Colonic mucosa (tissue), 4 donors: ENCODE results near the gene GAMT. TPM values are rescaled to one million over a fixed set of nuclear protein-coding genes. Genes with fewer than 3 reads are reported as not detected.

Experiments used
- DNase-seq: peaks from one replicate; pipeline ENCODE4 v3.0.0-alpha.2; 2020
- H3K27ac ChIP-seq: fragments of 200-600 bp; one replicate; pipeline ENCODE4 v1.8.0; 2021
- H3K27me3 ChIP-seq: fragments of 200-600 bp; one replicate; pipeline ENCODE4 v1.8.0; 2021
- H3K36me3 ChIP-seq: fragments of 200-600 bp; one replicate; pipeline ENCODE4 v1.8.0; 2021
- H3K4me1 ChIP-seq: fragments of 200-600 bp; one replicate; pipeline ENCODE4 v1.8.0; 2021; ENCODE audit warnings: mild to moderate bottlenecking
- H3K4me3 ChIP-seq: fragments of 200-600 bp; one replicate; pipeline ENCODE4 v1.8.0; 2021
- H3K9ac ChIP-seq, 2 donors: one replicate each; pipeline ENCODE4 v1.7.0; 2013; ENCODE audit warnings: control low read depth in 2 of 2, low read depth in 2 of 2, low read length in 2 of 2
- H3K9me3 ChIP-seq: fragments of 200-600 bp; one replicate; pipeline ENCODE4 v1.8.0; 2021
- intact Hi-C: fragments of 100-400 bp; cut with DNase I; formaldehyde crosslinking; loops from one replicate; pipeline ENCODE4 v1.14.1; 2022
- total RNA-seq, 2 donors: library from RNA; stranded (reverse); fragmentation: NEBNext Ultra II Directional in 1 of 2; extraction: Animal tissue kit (Norgen Biotek cat#: 25700) in 1 of 2; gene quantifications; one replicate each; pipeline ENCODE4 v1.2.1, GENCODE V29; 2021
- TF ChIP-seq, protein P1 (sequence below): fragments of 200-600 bp; IDR thresholded peaks from one replicate; pipeline ENCODE4 v1.8.0; 2022; ENCODE audit warnings: antibody characterized with exemption, mild to moderate bottlenecking
- donor health status: healthy.
- donor health status: DM: no; HTN: no; CAD: no.
- donor health status: DM: no; HTN: no; CAD: no.

GAMT gene
- total RNA-seq, 2 donors from 2014 or later: 3.3 to 3.7 TPM

DNA sequence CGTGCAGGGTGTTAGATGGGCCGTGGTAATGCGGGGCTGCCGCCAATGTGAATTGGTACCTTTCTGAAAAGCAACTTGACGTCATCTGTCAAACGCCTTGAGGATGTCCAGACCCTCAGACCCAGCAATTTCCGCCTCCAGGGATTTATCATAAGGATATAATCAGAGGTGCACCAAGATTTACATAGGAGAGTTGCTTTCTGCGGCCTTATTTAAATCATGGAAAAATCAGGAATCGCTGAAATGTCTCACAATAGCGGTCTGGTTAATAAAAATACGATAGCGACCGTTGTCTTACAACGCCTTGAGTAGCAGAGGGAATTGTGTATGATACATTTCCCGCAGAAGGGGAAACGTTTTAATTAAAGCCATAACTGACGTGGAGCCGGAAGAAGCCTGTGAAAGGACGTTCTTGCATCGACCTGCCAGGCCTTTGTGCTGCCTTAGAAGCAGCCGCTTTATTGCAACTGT, 49.9 kb downstream of the GAMT start:
- Histone ChIP-seq H3K27ac (no peak overlapping the region), H3K27me3 (no peaks in the 10 kb centered on the region), H3K4me1 (no peaks in the 10 kb centered on the region), H3K9ac (no peak overlapping the region), H3K9me3 (no peaks in the 10 kb centered on the region), H3K4me3 (no peak overlapping the region), H3K36me3 (no peaks in the 10 kb centered on the region)
- intact Hi-C loops: no loop called here
- DNase-seq: no peak
- TF ChIP-seq, protein P1, sequence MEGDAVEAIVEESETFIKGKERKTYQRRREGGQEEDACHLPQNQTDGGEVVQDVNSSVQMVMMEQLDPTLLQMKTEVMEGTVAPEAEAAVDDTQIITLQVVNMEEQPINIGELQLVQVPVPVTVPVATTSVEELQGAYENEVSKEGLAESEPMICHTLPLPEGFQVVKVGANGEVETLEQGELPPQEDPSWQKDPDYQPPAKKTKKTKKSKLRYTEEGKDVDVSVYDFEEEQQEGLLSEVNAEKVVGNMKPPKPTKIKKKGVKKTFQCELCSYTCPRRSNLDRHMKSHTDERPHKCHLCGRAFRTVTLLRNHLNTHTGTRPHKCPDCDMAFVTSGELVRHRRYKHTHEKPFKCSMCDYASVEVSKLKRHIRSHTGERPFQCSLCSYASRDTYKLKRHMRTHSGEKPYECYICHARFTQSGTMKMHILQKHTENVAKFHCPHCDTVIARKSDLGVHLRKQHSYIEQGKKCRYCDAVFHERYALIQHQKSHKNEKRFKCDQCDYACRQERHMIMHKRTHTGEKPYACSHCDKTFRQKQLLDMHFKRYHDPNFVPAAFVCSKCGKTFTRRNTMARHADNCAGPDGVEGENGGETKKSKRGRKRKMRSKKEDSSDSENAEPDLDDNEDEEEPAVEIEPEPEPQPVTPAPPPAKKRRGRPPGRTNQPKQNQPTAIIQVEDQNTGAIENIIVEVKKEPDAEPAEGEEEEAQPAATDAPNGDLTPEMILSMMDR: no peak

DNA sequence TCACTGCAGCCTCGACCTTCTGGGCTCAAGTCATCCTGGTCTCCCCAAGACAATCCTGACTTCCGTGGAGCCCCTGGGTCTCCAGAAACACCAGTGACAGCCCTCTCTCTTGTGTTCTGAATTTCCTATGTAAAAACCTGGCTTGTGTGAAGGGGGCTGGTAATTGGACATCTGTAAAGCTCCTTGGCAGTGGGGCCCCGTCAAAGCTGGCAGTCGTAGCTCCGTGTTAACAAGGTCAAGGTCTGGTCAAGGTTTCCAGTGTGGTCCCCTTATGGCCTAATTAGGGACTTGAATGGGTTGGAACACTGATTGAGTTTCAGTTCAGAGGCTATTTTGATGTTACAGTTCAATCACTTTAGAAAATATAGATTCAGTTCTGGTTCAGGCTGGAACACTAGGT, 50.5 kb downstream of the GAMT start:
- no peaks in the 10 kb centered on the region for H3K4me1 ChIP-seq
- no peaks in the 10 kb centered on the region for H3K27me3 ChIP-seq
- no peak overlapping the region for H3K9ac ChIP-seq
- intact Hi-C loops: no loop called here
- H3K36me3 ChIP-seq: no peaks in the 10 kb centered on the region
- no peak overlapping the region for H3K4me3 ChIP-seq
- no peaks in the 10 kb centered on the region for H3K9me3 ChIP-seq
- TF ChIP-seq, protein P1: no peak
- H3K27ac ChIP-seq: no peak overlapping the region
- no peak for DNase-seq

DNA sequence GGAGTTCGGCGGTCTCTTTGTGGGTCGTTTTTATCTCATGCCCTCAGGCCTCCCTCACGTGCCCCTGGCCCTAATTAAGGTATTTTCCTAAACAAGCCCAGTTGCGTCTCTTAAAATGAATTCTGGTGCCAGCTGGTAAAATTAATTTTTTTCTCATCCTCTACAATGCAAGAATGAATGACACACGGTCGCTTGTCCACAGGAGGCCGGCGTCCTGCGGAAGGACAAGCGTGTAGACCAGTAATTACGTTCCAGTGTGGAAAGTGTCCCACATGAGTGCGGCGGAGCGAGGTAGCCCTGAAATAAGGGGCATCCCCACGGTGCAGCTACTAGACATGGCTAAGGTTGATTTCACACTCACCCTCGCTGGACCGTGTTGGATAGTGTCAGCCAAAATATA, 52.1 kb downstream of the GAMT start:
- intact Hi-C loops: no loop called here
- TF ChIP-seq, protein P1: no peak
- no peaks in the 10 kb centered on the region for H3K36me3 ChIP-seq
- no peak overlapping the region for H3K4me3 ChIP-seq
- no peaks in the 10 kb centered on the region for H3K4me1 ChIP-seq
- no peaks in the 10 kb centered on the region for H3K9me3 ChIP-seq
- DNase-seq: no peak
- H3K9ac ChIP-seq: no peak overlapping the region
- no peaks in the 10 kb centered on the region for H3K27me3 ChIP-seq
- no peak overlapping the region for H3K27ac ChIP-seq

Other genes starting within 250 kb of the GAMT start
- gene SBNO2, start 227.3 kb downstream of the GAMT start, total RNA-seq: 10 to 100 TPM; 65.5 to 77.1 TPM
- 100 to 1,000 TPM in 1 of 2 donors, 10 to 100 TPM in 1; 76.3 to 103 TPM for gene STK11, start 195.8 kb downstream of the GAMT start, total RNA-seq
- under 1 TPM; 0.22 to 0.48 TPM for gene CBARP, start 163.5 kb downstream of the GAMT start, total RNA-seq
- gene ATP5F1D, start 159.8 kb downstream of the GAMT start, total RNA-seq: 100 to 1,000 TPM; 359 to 627 TPM
- 100 to 1,000 TPM; 172 to 177 TPM for gene MIDN, start 153.0 kb downstream of the GAMT start, total RNA-seq
- gene CIRBP, start 132.2 kb downstream of the GAMT start, total RNA-seq: 100 to 1,000 TPM; 163 to 179 TPM
- 100 to 1,000 TPM in 1 of 2 donors, 10 to 100 TPM in 1; 41.8 to 114 TPM for gene FAM174C, start 126.0 kb downstream of the GAMT start, total RNA-seq
- 10 to 100 TPM; 72.8 to 86.1 TPM for gene EFNA2, start 115.7 kb downstream of the GAMT start, total RNA-seq
- 100 to 1,000 TPM; 192 to 244 TPM for gene NDUFS7, start 17.6 kb downstream of the GAMT start, total RNA-seq
- 100 to 1,000 TPM in 1 of 2 donors, 10 to 100 TPM in 1; 92.9 to 210 TPM for gene DAZAP1, start 6.0 kb upstream of the GAMT start, total RNA-seq
- gene RPS15, start 36.9 kb upstream of the GAMT start, total RNA-seq: 1,000 to 10,000 TPM; 1,055 to 1,445 TPM
- under 1 TPM; 0.05 to 0.42 TPM for gene APC2, start 48.6 kb upstream of the GAMT start, total RNA-seq
- gene C19orf25, start 77.7 kb upstream of the GAMT start, total RNA-seq: 10 to 100 TPM; 27.3 to 46.9 TPM
- 1 to 10 TPM; 4.1 to 5.8 TPM for gene PCSK4, start 88.8 kb upstream of the GAMT start, total RNA-seq
- gene REEP6, start 89.6 kb upstream of the GAMT start, total RNA-seq: 1 to 10 TPM; 5.0 to 6.4 TPM
- gene ADAMTSL5, start 111.5 kb upstream of the GAMT start, total RNA-seq: 1 to 10 TPM; 2.2 to 7.3 TPM
- gene PLK5, start 122.5 kb upstream of the GAMT start, total RNA-seq: not detected
- gene MEX3D, start 166.8 kb upstream of the GAMT start, total RNA-seq: 10 to 100 TPM; 31.9 to 54.3 TPM
- 100 to 1,000 TPM in 1 of 2 donors, 10 to 100 TPM in 1; 44.9 to 109 TPM for gene MBD3, start 191.3 kb upstream of the GAMT start, total RNA-seq
- gene UQCR11, start 203.9 kb upstream of the GAMT start, total RNA-seq: 100 to 1,000 TPM; 325 to 336 TPM